ENCODE measurements around the gene DARS1. TPM values are rescaled to one million over a fixed set of nuclear protein-coding genes. Genes with fewer than 3 reads are reported as not detected.
A peak's percentile ranks its signal among the peaks of the same experiment; 100 is the strongest.

Gene DARS1
- total and polyA plus RNA-seq, 2 of the 13 experiments (the other 11 are each of a cell fraction or from before 2014, with no cell fraction given): 149 to 230 TPM

DNA sequence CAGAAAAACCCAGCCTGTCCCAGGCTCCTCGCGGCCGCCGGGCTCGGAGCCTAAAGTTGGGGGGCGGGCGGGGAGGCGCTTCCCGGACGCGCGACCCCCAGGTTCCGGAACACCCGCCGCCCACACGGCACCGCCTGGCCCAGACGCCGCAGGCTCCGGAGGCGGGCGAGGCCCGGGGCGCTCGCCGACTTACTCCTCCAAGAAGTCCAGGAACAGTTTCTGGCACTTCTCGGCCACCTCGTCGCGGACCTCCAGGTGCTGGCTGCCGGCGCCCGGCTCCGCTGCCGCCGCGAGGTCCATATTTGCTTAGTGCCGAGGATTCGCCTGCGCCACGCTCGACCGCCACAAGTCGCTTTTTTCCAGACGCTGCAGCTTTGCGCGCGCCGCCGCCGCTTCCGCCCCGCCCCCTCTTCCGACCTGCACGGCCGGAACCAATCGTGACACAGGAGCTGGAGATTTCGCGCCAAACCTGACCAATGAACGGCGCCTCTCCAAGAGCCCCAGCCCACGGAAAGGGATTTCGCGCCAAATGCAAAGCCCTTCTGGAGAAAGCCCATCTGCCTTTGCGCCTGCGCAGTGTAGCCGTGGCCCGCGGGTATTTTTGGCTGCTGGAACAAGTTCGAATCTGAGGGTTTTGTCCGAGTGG is 109.2 kb downstream of the DARS1 start, which contains the start of gene MCM6 (continued):
- TF ChIP-seq ZNF10 (CRISPR knock-in tag; IDR thresholded peaks at IDR 0.05; ENCODE audit: borderline replicate concordance, low read depth) (no peak), DZIP1 (CRISPR knock-in tag; IDR thresholded peaks at IDR 0.05) (peak; percentile 94; the same call in 1 of the 2 replicates), ZNF687 (CRISPR knock-in tag; IDR thresholded peaks at IDR 0.05) (peak; percentile 93), FOXA3 (CRISPR knock-in tag; IDR thresholded peaks at IDR 0.05) (no peak), CBX5 (CRISPR knock-in tag; IDR thresholded peaks at IDR 0.05; ENCODE audit: borderline replicate concordance) (no peak), ZNF24 (IDR thresholded peaks at IDR 0.05) (no peak), ZBTB7B (CRISPR knock-in tag; IDR thresholded peaks at IDR 0.05) (no peak; the same call in 1 of the 2 replicates), MED13 (CRISPR knock-in tag; IDR thresholded peaks at IDR 0.05) (peak; percentile 88), ZNF784 (CRISPR knock-in tag; IDR thresholded peaks at IDR 0.05; ENCODE audit: borderline replicate concordance) (no peak), ARNT2 (CRISPR knock-in tag; IDR thresholded peaks at IDR 0.05; ENCODE audit: low read depth) (peak; percentile 97)
- TF ChIP-seq, protein P1, sequence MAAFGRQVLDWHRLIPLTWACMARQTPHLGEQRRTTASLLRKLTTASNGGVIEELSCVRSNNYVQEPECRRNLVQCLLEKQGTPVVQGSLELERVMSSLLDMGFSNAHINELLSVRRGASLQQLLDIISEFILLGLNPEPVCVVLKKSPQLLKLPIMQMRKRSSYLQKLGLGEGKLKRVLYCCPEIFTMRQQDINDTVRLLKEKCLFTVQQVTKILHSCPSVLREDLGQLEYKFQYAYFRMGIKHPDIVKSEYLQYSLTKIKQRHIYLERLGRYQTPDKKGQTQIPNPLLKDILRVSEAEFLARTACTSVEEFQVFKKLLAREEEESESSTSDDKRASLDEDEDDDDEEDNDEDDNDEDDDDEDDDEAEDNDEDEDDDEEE (CRISPR knock-in tag; IDR thresholded peaks at IDR 0.05): no peak
- TF ChIP-seq, protein P2, sequence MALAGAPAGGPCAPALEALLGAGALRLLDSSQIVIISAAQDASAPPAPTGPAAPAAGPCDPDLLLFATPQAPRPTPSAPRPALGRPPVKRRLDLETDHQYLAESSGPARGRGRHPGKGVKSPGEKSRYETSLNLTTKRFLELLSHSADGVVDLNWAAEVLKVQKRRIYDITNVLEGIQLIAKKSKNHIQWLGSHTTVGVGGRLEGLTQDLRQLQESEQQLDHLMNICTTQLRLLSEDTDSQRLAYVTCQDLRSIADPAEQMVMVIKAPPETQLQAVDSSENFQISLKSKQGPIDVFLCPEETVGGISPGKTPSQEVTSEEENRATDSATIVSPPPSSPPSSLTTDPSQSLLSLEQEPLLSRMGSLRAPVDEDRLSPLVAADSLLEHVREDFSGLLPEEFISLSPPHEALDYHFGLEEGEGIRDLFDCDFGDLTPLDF (CRISPR knock-in tag; IDR thresholded peaks at IDR 0.05): peak; percentile 96
- TF ChIP-seq, protein P3, sequence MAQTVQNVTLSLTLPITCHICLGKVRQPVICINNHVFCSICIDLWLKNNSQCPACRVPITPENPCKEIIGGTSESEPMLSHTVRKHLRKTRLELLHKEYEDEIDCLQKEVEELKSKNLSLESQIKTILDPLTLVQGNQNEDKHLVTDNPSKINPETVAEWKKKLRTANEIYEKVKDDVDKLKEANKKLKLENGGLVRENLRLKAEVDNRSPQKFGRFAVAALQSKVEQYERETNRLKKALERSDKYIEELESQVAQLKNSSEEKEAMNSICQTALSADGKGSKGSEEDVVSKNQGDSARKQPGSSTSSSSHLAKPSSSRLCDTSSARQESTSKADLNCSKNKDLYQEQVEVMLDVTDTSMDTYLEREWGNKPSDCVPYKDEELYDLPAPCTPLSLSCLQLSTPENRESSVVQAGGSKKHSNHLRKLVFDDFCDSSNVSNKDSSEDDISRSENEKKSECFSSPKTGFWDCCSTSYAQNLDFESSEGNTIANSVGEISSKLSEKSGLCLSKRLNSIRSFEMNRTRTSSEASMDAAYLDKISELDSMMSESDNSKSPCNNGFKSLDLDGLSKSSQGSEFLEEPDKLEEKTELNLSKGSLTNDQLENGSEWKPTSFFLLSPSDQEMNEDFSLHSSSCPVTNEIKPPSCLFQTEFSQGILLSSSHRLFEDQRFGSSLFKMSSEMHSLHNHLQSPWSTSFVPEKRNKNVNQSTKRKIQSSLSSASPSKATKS (CRISPR knock-in tag; IDR thresholded peaks at IDR 0.05): no peak
- TF ChIP-seq, protein P4, sequence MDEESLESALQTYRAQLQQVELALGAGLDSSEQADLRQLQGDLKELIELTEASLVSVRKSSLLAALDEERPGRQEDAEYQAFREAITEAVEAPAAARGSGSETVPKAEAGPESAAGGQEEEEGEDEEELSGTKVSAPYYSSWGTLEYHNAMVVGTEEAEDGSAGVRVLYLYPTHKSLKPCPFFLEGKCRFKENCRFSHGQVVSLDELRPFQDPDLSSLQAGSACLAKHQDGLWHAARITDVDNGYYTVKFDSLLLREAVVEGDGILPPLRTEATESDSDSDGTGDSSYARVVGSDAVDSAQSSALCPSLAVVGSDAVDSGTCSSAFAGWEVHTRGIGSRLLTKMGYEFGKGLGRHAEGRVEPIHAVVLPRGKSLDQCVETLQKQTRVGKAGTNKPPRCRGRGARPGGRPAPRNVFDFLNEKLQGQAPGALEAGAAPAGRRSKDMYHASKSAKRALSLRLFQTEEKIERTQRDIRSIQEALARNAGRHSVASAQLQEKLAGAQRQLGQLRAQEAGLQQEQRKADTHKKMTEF (CRISPR knock-in tag; IDR thresholded peaks at IDR 0.05): 0 out of 2 replicates have a peak, but pooled peaks have one; percentile 24
